SHP77 (cell line): ENCODE measurements around the gene CNTN4.

Source experiments
- DNase-seq, 2 experiments: peaks; one replicate each; lab custom pipeline; 2025; lab: John Stamatoyannopoulos, UW

Gene CNTN4

GRCh38 chr3:2589336-2589969, 490.8 kb downstream of the CNTN4 start:
- no peak for DNase-seq

GRCh38 chr3:2595486-2595885, 496.8 kb downstream of the CNTN4 start:
- no peak for DNase-seq

DNA sequence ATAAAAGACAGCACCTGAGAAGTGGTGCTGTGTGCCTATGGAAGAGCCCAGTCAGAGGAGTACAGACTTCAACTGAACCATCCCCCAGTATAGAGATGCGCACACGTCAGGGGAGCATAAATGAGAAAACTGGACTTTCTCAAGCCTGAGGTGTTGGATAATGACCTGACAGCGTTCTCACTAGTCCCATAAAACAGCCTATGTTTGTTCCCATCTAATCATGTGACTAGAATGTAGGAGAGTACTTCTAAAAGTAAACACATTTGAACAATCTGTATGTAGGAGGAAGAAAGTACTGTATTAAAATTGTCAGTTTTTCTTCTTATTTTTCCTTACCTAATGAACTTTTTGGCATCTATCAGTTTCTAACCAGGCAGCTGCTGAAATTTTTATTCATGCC, 498.9 kb downstream of the CNTN4 start:
- no peak for DNase-seq

DNA sequence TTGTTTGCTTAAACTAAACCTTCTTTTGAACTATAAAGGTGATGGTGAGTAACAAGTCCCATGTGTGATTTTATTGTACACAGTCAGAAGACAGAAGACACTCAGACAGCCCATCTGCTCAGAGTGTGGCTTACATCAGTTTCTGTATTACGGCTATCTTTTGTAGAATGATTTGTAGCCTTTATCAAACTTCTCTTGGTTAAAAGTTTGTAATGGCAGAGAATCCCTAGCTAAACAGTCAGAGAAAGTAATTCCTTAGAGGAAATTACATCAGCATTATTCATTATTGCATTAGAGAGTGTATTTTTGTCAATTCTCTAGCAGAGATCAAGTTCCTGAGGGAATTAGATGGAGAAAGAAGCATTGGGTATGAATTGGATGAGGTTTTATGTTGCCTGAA, 500.8 kb downstream of the CNTN4 start:
- DNase-seq: no peak

- no peak for DNase-seq
These were observed 505.1 kb downstream of the CNTN4 start for GRCh38 chr3:2603692-2604289.

DNA sequence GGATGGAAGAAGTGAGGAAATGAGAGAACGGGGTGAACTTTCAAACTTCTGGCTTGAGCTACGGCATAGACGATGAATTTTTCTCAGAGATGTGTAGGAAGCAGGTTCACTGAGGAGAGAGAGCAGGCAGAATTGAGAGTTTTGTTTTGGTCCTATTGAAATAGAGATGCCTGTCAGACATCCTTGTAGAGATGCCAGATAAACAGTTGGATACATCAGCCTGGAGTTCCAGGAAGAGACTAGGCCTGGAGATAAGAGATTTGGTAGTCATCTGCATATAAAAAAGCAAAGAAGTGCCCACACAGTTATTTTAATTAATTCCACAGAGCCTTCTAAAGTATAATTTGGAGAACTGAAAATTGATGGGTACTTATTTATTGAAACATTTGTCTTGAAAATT, 515.9 kb downstream of the CNTN4 start:
- DNase-seq: no peak

GRCh38 chr3:2615080-2615479, 516.4 kb downstream of the CNTN4 start:
- no peak for DNase-seq

- no peak for DNase-seq
These were observed 524.8 kb downstream of the CNTN4 start for GRCh38 chr3:2623436-2623835.

DNA sequence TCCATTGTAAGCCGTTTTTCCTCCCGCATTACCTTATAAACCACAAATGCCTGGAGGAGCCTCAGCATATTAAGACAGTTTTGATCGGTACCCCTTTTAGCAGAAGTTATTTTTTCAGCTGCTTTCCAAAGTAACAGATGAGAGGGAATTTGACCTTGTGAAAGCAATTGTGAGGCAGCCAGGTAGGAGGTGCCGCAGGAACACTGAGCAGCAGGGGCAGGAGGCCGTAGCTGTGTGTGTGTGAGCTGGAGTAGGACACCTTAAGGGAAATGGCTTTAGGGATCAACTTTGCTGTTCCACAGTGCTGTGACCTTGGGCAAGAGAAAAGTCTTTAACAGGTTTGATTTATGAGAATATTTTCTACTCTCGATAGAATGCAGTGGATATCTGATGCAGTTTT, 529.5 kb downstream of the CNTN4 start:
- DNase-seq: no peak

DNA sequence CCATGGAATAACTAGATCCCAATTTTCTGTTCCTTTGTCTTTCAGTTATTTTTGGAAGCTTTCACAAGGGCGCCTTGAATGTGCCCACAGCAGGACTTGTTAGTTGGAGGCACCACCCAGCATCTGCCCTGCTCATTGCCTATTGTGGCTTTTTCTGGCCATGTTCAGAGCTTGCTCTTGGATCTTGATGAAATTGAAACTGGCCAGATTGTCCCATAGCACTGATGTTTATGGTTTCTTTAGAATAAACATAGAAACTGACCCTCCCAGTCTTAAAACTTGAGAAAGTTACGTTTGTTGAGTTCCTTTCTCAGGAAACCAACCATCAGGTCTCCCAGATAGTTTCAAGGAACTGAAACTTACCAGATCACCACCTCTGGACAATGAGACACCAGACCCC, 536.8 kb downstream of the CNTN4 start:
- DNase-seq: no peak

- no peak for DNase-seq
These were observed 544.9 kb downstream of the CNTN4 start for GRCh38 chr3:2643606-2644005.

- no peak for DNase-seq
These were observed 546.3 kb downstream of the CNTN4 start for GRCh38 chr3:2645001-2645400.

- no peak for DNase-seq
These were observed 552.1 kb downstream of the CNTN4 start for GRCh38 chr3:2650746-2651145.

DNA sequence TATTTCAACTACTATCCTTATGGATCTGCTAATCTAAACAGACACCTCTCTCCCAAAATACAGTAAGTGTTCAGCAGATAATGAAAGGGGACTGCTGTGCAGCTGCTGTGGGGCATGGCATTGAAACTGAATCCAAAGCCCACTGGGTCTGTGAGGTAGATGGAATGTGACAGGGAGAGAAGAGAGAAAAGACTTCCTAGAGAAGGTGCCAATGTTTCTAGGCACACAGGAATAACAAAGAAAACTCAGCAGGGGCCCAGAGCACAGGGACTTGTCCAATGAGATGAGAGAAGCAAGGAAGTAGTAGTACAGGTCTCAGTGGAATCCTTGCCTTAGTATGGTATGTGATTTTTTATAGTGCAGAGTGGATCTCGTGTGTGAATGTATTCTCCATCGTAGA, 553.7 kb downstream of the CNTN4 start:
- no peak for DNase-seq

DNA sequence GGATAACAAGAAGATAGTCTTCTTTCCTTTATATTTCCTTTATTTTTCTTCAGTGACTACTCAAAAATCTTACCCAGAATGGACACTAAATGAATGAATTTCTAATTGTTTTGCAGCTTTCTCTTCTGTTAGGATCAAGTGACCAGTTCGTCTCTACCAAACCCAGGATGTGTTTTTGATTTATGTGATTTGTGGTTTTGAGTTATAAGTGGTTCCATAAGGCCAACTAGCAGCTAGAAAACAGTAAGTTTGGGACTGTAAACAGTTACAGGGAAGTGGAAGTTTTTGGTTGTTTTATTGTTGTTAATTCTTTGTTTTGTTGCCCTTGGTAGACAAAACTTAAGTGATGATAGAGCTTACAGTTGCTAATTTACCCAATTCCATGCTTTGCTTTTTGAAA, 555.0 kb downstream of the CNTN4 start:
- no peak for DNase-seq

DNA sequence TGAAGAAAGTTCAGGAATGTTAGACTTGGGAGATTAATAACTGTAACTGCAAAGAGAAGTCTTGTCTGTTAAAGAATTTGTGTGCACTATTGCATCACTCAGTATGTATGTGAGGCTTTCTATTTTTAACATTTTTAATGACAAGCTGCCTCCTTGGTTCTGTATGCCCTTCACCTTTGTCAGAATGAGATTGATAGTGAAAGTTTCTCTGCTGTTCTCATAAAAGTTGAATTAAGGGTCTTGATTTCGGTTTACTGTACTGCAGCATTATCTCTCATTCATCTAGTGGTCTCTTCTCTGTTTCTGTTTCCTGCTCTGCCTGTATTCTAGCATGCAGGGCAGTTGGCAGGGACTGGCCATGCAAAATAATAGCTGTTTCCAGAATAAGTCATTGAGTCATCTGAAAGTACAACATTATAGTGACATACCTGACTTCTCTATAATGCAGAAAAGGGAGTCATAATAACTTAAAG, 556.6 kb downstream of the CNTN4 start:
- no peak for DNase-seq

- DNase-seq: no peak
These were observed 558.4 kb downstream of the CNTN4 start for GRCh38 chr3:2656806-2657777.

GRCh38 chr3:2657971-2658370, 559.3 kb downstream of the CNTN4 start:
- DNase-seq: no peak

- DNase-seq: no peak
These were observed 561.2 kb downstream of the CNTN4 start for GRCh38 chr3:2659896-2660295.

DNA sequence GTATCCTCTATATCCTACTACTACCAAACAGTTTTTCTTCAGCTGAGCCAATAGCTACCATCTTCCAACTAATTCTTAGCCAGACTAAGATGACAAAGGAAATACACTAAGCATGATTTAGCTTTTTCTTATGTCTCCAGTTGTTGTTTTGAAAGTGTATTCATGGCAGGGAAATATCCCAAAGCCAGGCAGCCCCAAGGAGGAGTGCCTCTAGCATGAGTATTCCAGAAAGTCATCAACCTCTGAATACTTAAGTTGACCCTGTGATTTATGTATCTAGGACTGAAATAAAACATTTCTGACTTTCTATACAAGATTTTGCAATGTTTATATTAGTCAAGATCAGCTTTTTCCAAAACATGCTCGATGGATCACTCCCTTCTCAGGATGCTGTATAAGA, 562.4 kb downstream of the CNTN4 start:
- no peak for DNase-seq

DNA sequence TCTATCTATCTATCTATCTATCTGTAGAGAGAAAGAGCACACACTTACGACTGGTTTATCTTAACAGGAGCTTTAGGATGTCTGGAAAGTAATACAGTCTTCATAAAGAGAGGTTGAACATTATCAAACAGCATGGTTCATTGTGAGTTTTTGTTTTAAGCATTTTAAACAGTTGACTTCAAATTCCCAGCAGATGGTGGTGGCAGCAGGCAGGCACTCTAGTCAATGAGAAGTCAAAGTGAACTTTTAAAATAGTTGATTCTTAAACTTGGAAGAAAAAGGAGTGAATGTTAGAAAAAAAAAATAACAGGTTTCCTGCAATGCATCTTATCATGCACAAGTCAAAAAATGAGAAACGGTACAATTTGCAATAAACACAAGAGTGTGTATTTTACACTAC, 578.8 kb downstream of the CNTN4 start:
- no peak for DNase-seq

DNA sequence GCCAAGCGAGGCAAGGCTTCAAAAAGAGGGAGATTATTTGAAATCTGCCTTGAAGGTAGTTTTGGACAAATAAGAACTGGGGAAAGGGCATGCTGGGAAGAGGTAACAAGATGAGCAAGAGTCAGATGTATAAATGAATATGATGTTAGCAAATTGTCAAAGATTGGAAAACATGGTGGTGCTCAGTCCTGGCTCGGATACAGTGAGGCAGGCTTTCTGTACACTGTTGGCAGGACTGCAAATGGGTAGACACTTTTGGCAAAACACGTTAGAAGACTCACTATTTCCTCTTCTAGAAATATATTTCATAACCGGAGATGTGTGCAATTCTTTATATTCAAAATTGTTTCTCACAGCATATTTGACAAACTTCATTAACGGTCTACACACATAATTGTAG, 581.6 kb downstream of the CNTN4 start:
- DNase-seq: no peak

- DNase-seq: no peak
These were observed 585.4 kb downstream of the CNTN4 start for GRCh38 chr3:2684046-2684445.
